Measurements from ENCODE around the gene MTHFD2L.

MTHFD2L gene

DNA sequence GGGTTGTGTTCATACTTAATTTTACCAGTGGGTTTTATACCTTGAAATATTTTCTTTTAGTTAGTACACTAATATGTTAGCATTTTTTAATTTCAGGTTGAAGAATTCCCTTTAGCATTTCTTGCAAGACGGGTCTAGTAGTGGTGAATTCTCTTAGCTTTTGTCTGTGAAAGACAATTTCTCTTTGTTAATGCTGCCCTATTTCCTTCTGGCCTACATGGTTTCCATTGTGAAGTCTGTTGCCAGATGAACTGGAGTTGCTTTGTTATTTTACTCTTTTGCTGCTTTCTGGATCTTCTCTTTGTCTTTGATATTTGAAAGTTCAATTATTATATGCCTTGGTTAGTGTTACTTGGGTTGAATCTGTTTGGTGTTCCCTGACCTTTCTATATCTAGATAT lies 25.0 kb upstream of the MTHFD2L start:
- no peak for DNase-seq (ENCODE audit: low spot score)

DNA sequence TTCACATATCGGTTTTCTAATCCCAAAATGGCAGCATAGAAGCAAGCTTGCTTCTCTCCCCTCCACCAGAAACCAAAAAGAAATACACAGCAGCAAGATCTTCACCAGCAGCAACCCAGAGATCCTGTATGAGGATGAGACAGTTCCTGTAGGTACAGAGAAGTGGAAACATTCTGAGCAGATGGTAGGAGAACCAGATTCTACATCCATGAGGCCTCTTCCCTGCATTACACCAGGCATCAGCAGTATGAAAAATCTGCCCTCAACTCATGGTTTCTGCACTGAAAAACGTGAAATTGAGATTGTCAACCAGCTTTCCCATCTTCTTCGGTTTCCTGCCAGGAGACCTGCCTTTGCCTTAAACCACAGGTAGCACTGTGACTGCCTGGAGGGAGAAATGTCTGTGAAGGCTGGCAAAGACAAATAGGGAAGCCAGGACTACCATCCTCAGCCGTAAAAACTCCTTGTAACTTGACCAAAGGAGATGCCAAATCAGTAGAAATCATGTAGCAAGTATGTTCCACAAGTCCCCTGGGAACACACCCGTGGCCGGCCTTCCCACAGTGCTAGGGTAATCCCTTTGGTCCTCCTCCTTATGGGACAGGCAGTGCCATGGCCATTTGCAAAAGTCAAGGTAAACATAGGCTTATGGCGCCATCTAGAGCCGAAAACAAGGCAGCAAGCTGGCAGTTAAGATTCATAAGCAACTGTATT lies 24.0 kb upstream of the MTHFD2L start:
- peak; percentile 65 for DNase-seq (ENCODE audit: low spot score)

DNA sequence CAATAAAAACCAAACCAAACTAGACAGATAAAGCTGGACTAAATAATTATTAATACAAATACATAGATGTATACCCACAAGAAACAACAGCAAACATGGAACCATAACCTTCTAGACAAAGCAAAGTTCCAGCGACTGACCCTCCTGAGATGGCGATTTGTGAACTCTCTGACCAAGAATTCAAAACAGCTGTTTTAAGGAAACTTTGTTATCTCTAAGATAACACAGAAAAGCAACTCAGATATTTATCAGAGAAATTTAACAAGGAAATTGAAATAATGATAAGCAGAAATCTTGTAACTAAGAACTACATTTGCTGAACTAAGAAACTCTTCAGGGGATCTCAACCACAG lies 23.4 kb upstream of the MTHFD2L start:
- no peak for DNase-seq (ENCODE audit: low spot score)

- no peak for DNase-seq (ENCODE audit: low spot score)
These were observed 11.3 kb upstream of the MTHFD2L start for GRCh38 chr4:74146581-74147129.

DNA sequence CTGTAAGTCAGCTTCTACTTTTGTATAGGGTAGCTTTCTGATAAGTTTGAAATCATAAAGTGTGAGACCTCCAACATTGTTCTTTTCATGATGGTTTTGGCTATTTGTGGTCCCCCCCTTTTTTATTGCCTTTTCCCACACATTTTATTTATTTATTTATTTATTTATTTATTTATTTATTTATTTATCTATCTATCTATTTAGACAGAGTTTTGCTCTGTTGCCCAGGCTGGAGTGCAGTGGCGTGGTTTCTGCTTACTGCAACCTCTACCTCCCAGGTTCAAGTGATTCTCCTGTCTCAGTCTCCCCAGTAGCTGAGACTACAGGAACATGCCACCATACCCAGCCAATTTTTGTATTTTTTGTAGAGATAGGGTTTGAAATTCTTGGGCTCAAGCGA lies 9.7 kb upstream of the MTHFD2L start:
- DNase-seq (ENCODE audit: low spot score), result no peak

DNA sequence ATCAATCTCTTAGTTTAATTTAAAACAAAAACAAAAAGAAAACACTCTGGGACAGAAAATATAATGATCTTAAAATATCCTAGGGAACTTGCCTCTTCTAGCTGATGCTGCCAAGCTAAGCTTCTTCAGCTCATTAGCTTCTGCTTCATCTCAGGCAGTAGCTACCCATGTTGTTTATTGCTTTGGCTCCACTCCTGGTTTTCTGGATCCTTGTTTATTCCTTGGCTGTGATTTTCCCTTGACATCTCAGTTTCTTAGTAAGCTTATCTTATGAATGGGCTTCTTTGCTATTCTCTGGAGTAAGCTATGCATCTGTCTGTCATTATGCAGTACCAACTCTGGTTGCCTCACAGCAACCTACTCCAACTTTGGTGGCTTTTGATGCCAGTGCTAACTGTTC lies 5.1 kb upstream of the MTHFD2L start:
- no peak for DNase-seq (ENCODE audit: low spot score)

DNA sequence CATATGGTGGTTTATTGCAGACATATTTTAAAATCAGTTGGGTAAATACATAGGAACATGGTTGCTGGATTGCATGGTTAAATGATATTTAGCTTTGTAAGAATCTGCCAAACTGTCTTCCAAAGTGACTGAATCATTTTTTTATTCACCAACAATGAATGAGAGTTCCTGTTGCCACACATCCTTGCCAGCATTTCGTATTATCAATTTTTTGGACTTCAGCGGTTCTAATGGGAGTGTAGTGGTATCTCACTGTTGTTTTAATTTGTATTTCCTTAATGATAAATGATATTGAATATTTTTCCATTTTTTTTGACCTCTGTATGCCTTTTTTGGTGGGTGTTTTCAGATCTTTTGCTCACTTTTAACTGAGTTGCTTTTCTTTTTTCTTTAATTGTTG lies 1.4 kb upstream of the MTHFD2L start:
- no peak for DNase-seq (ENCODE audit: low spot score)

GRCh38 chr4:74157154-74157553 lies 764 bp upstream of the MTHFD2L start:
- no peak for DNase-seq (ENCODE audit: low spot score)

DNA sequence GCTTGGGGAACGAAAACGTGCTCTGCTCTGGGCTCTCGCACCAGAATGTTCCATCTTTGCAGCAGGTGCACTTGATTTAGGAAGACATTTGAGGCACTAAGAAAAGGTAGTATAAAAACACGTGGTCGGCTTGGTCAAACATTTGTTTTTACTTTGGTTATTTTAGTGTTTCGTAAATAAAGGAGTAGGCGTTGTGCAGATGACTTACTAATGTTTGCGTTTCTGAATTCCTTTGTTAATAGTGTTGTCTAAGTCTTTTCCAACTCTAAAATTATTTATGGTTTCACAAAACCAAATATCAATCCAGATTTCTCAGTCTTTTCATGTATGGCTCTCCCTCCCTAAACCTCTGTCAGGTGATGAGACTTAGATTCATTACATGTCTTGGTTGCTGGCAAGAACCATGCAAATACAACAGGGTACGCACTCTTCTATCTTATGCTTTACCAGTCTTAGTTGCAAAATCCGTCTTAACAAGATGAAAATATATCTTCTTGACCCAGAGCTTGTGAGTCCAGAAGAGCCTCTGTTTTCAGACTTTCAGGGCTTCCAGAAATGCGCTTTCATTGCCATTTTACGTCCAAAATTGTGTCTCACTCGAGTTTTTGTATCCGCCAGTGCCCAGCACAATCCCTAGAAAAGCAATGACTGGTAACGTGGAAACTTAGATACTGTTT lies 686 bp downstream of the MTHFD2L start:
- DNase-seq (ENCODE audit: low spot score), result no peak

- DNase-seq (ENCODE audit: low spot score), result no peak
These were observed 1.3 kb downstream of the MTHFD2L start for GRCh38 chr4:74159143-74159709.

DNA sequence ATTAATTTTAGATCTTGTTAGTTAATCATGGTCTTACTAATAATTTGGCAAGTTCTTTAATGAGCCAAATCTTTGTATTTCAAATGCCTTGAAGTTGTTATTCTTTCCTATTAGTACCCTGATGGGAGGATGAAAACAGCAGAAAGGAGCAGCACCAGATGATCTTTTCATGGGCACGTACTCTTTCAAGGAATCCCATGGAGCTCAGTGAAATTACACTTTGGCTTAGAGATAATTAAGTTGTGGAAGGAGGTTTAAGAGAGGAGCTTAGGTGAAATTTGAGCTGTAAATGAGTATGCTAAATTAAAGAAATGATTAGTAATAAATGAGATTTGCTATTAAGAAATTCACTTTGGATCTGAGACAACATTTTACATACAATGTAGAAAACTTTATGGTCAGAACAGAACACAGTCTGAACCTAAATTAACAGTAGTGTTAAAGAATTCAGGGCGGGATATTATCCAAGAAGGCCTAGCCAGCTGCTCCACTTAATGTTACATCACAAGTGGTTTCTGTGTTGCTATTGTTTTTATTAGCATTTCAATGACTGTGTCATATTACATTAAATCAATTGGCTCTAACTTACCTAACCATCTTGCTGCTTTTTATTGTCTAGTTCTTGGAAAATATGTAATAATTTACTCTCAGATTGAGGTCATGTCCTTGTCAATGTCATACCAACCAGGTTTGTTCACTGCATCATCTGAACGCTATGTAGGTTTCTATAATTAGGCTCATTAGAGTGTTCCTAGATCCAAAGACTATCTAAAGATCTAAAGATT lies 3.9 kb downstream of the MTHFD2L start:
- no peak for DNase-seq (ENCODE audit: low spot score)

GRCh38 chr4:74166135-74166534 lies 8.2 kb downstream of the MTHFD2L start:
- DNase-seq (ENCODE audit: low spot score), result no peak

- no peak for DNase-seq (ENCODE audit: low spot score)
These were observed 8.9 kb downstream of the MTHFD2L start for GRCh38 chr4:74166818-74167217.

DNA sequence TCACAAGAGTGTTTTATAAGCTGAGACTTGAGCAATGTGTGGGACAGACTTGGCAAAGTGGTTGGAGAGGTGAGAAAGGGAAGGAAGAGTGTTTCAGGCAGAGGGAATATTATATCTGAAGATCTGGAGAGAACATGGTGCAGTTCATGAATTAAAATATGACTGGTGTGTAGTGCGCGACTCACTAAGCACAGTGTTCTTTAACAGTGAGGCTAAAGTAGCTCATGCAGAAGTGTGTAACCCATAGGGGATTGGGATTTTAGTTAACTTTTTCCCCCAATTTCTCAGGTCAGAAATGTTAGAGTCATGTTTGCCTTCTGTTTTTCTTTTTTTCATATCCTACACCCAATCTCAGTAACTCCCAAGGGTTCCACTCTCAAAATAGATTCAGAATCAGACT lies 9.7 kb downstream of the MTHFD2L start:
- DNase-seq (ENCODE audit: low spot score), result no peak

GRCh38 chr4:74168841-74169240 lies 10.9 kb downstream of the MTHFD2L start:
- DNase-seq (ENCODE audit: low spot score), result no peak

DNA sequence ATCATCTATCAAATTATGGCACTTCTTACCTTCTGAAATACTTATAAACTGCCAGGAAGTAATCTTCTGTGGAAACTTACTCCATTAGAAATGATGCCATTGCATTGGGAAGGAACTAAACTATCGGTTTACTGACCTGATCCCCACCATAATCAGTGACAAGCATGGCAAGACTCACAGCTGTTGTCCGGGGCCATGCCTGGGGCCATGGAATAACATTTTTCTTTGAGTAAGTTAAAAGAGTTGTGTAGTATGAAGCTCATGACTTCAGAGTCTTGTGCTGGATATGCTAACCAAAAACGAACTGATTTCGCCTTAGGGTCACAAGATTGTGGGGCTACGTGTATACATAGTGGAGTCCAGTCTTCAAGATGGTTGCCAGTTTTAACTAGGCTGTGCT lies 15.4 kb downstream of the MTHFD2L start:
- DNase-seq (ENCODE audit: low spot score), result no peak

GRCh38 chr4:74174421-74174820 lies 16.5 kb downstream of the MTHFD2L start:
- no peak for DNase-seq (ENCODE audit: low spot score)

- no peak for DNase-seq (ENCODE audit: low spot score)
These were observed 17.0 kb downstream of the MTHFD2L start for GRCh38 chr4:74174941-74175340.

DNA sequence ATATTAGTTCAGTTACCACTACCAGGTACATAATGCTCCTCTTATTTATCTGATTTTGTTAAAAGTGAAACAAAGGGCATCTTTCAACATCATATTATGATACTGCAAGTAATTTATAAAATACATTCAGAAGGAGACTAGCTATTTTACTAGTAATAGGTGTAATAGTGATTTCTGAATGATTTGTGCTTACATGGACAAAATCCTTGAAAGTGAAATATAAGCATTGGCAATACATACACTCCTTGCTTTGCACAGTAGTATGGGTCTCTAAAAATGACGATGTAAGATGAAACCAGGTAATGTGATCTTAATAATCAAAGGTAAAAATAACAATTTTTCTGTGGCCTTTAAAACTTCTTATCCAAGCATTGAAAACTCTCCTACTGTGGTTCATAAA lies 17.5 kb downstream of the MTHFD2L start:
- DNase-seq (ENCODE audit: low spot score), result no peak

DNA sequence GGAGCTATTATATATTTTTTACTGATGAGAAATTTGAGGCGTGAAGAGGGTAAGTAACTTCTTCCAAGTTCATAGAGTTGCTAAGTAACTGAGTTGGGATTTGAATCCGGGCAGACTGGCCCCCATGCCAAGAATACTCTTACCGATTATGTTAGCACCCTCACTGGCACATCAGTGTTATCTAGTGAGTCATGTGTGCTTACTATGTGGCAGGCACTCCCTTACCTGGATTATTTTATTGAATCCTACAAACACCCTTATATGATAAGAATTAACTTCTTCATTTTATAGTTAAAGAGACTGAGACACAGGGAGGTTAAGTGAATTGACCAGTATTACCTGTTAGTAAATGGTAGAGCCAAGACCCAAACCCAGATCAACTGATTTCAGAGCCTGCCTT lies 20.9 kb downstream of the MTHFD2L start:
- no peak for DNase-seq (ENCODE audit: low spot score)

- DNase-seq (ENCODE audit: low spot score), result peak; percentile 37
These were observed 23.3 kb downstream of the MTHFD2L start for GRCh38 chr4:74181219-74181618.

DNA sequence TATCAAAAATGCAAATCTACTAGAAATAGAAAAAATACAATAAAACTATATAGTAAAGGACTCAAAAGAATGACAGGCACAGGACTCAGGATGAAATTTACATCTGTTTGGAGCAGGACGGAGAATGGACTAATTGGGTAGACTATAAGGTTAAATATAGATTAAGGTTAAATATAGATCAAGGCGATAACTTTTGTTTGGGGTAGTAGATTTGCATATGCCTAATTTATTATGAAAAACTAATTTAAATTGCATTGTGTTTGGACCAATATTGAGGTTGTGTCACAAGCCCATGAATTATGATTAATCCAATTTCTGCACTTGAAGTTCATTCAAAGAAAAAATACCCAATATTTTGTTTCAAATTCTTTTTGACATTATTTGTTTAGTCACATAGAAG lies 31.0 kb downstream of the MTHFD2L start:
- no peak for DNase-seq (ENCODE audit: low spot score)

Measured in activated CD4-positive, alpha-beta T cell treated with anti-CD3 and anti-CD28 coated beads, Interleukin-2, Interleukin-4, amounts not matched to agents 100 ng/mL and 50 ng/mL, durations not matched to agents 16 hours and 8 hours (primary cell).